HUES6 (cell line): Measurements from ENCODE around the gene POMGNT2.

ENCODE experiments used
- H3K27ac ChIP-seq: 2 replicates; pipeline ENCODE4 v1.7.0; 2013; ENCODE audit warnings: low read depth, mild to moderate bottlenecking, low read length, inconsistent platforms
- H3K27me3 ChIP-seq: 2 replicates; pipeline ENCODE4 v1.6.1; 2013; ENCODE audit warnings: low read length; ENCODE audit not compliant: control insufficient read depth, insufficient read depth
- H3K36me3 ChIP-seq: 2 replicates; pipeline ENCODE4 v1.6.1; 2013; ENCODE audit warnings: low read length; ENCODE audit not compliant: control insufficient read depth, insufficient read depth
- H3K4me1 ChIP-seq: 2 replicates; pipeline ENCODE4 v1.6.1; 2013; ENCODE audit warnings: low read length; ENCODE audit not compliant: control insufficient read depth, insufficient read depth
- H3K4me3 ChIP-seq: 2 replicates; pipeline ENCODE4 v1.5.1; 2013; ENCODE audit warnings: low read depth, low read length
- H3K9ac ChIP-seq: one replicate; pipeline ENCODE4 v1.6.1; 2013; ENCODE audit warnings: mild to moderate bottlenecking, low read length
- H3K9me3 ChIP-seq: 2 replicates; pipeline ENCODE4 v1.6.1; 2013; ENCODE audit warnings: low read depth, low read length; ENCODE audit not compliant: control insufficient read depth, insufficient read depth

POMGNT2 gene

DNA sequence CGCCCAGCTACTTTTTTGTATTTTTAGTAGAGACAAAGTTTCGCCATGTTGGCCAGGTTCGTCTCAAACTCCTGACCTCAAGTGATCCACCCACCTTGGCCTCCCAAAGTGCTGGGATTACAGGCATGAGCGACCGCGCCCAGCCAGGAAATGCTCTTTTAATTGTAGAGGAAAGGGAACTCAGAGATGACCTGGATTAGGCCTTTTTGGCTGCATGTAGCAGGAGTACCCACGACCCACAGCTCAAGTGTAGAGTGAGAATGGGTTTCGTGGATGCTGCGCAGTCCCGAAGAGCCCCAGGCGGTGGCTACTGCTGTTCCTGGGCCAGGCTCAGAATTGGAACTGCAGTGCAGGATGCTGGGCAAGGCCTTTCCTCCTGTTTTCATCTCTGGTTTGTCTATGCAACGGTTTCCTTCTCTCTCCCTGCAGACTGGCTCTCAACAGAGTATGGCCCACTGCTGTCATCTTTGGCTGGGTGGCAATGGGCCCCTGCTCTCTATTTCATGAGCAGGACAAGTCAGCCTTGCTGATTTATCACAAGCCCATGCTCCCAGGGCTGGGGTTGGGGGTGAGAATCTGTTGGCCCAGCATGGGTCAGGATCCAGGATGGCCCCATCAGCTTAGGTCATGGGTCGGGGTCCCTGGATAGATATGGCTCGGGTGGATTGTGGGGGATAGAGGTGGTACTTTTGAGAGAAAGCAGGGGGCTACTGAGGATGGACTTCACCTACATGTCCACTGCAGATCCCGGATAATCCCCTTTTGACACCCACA is 75.5 kb downstream of the POMGNT2 start:
- Histone ChIP-seq H3K4me3 (no peak overlapping the region), H3K36me3 (no peaks in the 10 kb centered on the region), H3K9me3 (peaks cover 3% of the 10 kb centered on the region; the same call in 1 of the 2 replicates), H3K27ac (no peak overlapping the region), H3K9ac (no peak overlapping the region), H3K27me3 (no peaks in the 10 kb centered on the region), H3K4me1 (peaks cover 5% of the 10 kb centered on the region; the same call in 1 of the 2 replicates)
